RPMI7951 (cell line): ENCODE measurements around the gene RNF166. TPM values are rescaled to one million over a fixed set of nuclear protein-coding genes. Genes with fewer than 3 reads are reported as not detected.

ENCODE experiments used
- DNase-seq: peaks from one replicate; pipeline ENCODE4 v3.0.0-alpha.2; 2012; ENCODE audit warnings: low read depth
- total RNA-seq: library from RNA; depleted of rRNA; stranded (reverse); fragments of >200 nt; shearing (Covaris generic); gene quantifications from 2 replicates; pipeline ENCODE4 v1.2.3, GENCODE V29; 2014

Gene RNF166
- total RNA-seq, 1 experiment from 2014 or later: 10.6 TPM

DNA sequence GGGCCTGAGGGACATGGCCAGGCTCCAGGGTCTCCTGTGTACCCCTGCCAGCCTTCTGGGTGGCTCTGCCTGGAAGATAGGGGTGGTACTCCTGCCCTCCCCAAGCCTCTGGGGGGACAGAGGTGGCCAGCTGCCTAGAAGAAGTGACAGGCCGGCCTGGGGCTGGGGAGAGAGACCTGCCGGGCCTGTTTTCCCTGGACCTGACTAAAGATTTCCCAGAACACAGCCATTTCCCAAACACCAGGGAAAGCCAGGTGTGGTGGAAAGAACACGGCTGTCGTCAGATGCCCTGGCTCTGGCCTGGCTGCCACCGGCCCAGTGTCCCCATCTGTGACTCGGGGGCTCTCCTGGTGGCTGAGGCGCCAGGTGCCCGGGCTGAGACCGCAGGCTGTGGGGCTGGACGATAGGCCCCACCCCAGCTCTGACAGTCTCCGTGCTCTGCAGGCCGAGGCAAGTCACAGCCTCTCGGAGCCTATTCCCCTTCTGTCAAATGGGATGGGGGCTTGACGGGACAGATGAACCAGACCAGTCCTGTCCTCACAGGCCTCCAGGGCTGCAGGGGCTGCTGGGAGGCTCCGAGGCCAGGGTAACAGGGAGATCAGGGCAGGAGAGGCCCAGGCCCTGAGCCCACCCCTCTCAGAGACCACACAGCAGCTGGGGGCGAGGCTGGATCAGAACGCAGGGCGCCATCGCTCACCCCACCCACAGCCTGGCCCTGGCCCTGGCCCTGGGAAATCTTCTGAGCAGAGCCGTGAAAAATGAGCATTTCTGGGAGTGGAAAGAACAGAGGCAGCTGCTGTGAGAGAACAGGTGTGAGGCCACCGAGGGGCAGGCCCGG, 33.1 kb upstream of the RNF166 start:
- no peak for DNase-seq

DNA sequence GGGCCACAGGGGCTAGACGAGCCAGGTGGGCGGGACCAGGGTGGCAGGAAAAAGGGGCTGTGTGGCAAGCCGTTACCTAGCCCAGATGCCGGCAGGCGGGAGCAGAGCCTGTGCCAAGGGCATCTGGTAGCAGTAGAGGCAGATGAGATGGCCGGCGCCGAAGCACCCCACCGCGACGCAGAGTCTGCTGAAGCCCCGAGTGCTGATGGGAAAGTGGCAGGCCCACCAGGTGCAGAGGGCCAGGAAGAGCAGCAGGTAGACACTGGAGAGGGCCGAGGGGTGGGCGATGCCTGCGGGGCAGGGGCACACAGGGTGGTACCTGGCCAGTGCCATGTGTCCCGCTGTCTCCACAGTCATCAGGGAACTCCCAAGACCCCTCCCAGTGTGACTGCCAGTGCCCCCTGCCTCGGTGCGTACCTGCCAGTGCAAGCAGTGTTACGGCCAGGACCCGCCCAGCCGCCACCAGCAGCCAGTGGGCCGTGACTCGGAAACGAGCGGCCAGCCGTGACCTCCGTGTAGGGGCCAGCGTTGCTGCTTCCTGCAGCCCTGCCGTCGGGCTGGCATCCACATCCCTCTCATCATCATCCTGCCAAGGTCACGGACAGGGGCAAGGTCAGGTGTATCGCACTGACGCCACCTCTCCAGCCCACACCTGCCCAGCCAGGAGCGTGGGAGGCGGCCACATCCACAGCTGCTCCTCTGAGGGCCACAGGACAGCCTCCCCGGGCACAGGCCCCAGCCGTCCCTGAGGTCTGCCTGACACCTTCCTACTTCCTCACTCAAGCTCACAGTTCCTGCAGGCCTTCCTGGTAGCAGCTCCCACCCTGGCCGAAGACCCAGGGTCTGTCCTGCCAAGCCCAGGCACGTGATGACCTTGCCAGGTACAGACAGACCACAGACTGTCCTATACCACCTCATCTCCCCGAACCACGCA, 32.2 kb upstream of the RNF166 start:
- no peak for DNase-seq

DNA sequence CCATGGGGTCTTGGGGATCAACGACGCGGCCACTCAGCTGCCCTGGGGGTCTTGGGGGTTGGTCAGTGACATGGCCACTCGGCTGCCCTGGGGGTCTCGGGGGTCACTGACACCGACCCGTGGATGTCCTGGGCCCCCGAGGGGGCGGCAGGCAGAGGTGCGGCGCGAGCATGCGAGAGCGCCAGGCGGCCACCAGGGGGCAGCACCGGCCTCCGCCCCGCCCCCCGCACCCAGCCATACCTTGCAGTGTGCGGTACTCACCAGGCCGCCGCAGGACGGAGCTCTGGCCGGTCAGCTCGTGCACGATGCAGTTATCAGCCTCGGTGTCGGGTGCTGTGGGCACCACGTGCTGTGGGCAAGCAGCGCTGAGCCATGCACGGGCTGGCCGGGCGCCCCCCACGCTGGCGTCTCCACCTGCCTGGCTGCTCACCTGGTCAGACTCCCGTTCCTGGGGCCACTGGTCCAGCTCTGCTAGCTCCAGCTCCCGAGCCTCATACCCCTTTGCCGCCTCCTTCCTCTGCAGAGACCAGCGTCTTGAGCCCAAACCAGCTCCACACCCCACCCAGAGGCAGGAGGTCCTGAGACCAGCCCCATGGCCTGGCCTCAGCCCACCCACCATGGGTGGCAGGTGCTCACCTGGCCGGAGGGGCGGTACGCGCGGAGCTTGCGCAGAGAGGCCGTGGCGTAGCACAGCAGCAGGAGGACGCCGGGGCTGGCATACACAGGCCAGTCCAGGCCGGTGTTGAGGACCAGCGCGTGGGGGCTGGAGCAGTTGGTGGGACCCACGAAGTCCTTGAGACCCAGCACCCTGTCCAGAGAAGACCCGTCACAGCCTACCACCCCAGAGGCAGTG, 31.3 kb upstream of the RNF166 start:
- DNase-seq: peak; percentile 45

DNA sequence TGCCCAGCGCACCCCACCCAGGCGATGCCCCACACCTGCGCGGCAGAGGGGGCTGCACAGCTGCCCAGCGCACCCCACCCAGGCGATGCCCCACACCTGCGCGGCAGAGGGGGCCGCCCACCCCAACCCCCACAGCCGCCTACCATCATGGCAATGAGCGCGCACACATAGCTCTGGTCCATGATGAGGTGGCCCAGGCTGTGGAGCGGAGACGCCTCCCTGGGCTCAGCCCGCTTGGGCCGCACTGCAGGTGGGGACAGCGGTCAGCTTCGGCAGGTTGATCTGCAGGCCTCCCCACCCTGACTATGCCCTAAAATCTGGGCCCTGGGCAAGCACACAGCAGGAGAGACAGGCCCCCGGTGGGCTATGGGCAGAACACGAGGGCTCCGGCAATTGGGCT, 30.3 kb upstream of the RNF166 start:
- no peak for DNase-seq

DNA sequence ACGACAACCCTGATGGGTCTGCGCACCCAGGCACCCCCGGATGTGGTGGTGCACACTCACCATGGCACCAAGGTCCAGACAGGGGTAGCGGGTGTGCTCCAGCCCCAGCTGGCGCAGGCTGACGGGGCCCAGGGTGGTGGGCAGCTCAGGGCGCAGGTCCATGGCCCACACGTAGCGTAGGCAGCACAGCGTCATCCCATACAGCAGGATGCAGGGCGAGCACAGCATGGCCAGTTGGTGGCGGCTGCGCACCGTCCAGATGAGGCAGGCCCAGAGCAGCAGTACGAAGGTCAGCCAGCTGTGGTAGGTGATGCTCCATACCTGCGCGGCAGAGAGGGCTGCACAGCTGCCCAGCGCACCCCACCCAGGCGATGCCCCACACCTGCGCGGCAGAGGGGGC, 29.9 kb upstream of the RNF166 start:
- DNase-seq: no peak

DNA sequence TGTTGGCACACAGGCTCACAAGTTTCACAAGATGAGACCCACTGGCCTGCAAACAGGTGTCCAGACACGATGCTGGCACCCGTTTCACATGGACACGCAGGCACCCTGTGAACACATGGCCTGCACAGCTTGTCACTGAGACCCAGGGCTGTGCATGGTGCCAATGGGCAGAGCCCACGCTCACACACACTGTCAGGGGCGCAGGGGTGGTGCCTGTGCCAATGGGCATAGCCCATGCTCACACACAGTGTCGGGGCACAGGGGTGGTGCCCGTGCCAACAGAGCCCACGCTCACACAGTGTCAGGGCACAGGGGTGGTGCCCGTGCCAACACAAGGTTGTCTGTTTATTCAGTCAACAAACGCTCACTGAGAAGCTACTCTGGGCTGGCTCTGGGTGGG, 29.4 kb upstream of the RNF166 start:
- no peak for DNase-seq

DNA sequence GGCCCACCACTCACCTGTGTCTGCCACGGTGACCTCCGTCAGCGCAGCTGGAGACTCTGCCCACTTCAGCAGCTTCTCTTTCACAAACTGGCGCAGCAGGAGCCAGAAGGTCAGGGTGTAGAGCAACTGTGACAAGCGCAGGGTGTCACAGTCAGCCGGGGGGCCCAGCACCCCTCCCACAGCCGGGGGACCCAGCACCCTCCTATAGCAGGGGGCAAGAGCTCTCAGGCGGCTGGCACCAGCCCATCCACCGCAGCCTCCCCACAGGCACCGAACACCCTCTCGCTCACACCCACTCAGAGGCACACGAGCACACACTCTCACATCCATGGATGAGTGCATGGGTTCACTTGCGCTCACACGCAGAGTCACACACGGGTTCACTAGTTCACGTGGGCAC, 28.9 kb upstream of the RNF166 start:
- no peak for DNase-seq

DNA sequence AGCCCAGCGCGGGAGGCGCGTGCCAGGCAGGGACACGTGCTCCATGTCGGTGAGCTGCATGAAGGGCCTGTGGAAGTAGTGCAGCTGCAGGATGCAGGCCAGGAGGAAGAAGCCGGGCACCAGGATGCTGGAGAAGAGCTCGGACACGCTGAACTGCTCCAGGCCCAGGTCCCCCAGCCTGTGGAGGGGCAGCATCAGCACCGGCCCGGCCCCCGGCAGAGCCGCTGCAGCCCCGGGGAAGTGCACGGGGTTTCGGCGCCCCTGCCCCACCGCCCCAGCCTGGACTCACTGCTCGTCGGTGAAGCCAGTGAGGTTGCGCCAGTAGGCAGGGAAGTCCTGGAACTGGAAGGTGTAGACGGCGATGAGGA, 28.1 kb upstream of the RNF166 start:
- DNase-seq: no peak

DNA sequence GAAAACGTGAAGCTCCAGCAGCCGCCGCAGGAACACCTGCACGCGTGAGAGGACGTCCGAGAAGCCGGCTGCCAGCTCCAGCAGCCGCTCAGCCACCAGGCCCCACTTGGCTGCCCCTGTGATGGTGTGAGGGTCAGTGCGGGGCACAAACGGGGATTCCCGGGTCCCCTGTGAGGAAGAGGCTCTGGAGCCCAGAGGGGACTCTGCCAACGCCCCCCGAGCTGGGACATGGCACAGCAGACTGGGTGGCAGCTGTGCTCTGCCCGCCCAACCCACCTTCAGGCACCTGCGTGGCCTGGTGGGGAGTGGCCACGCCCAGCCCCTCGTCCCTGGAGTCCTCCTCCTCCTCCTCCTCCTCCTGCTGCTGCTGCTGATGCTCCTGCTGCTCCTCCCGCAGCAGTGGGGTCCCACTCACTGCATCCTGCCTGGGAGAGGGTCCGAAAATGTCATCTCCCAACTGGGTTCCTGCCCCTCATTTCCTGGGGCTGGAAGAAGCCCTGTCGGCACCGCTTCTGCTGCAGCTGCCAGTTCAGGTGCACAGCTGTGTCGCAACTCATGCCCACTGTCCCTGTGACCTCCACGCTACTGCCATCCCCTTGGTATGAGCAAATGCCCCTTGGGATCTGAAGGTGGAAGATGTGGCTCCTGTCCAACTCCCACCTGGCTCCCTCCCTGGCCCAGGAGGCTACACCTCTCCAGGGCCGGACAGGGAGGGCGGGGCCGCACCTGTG, 27.6 kb upstream of the RNF166 start:
- DNase-seq: no peak

DNA sequence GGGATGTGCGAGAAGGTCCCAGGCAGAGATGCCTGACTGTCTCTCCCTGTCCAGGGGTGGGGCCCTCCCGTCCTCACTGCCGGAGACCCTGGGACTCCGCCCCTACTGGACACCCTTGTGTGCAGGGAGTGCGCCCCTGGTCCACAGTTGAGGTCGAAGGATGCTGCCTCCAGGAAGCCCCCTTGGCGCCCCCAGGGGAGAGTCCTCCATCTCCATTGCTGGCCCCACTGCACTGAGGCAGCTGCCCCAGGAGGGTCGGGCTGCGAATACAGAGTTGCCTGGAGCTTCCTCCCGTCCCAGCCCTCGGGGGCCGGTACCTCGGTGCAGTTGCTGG, 26.7 kb upstream of the RNF166 start:
- no peak for DNase-seq

DNA sequence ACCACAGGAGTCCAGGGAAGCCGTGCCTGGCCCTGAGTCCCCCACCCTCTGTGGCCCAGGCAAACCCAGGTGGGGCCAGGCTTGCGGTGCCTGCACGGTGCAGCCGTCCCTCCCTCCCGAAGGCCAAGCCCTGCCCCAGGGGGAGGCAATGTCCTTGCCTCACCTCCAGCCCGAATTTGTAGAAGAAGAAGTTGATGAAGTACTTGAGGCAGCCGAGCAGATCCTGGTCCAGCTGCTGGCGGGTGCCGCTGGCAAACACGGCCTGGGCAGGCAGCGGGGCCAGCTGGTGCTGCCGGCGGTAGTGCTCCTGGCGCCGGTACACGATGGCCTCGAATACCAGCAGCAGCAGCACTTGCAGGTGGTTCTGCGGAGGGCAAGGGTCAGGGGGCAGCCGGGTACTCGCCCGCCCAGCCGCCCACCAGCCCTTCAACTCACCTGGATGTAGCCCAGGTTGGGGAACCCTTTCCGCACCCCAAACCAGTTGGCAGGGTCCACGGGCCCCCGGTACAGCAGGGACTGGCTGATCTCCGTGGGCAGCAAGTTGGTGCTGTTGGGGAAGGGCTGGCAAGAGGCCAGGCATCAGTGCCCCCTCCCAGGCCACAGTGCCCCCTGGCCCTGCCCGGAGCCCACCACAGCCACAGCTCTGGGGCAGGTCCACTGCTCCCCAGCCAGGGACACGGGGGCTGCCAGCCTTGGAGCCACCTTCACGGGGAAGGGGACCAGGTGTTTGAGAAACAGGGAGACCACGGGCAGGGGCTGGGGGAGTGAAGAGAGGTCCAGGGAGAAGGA, 26.2 kb upstream of the RNF166 start:
- DNase-seq: no peak

DNA sequence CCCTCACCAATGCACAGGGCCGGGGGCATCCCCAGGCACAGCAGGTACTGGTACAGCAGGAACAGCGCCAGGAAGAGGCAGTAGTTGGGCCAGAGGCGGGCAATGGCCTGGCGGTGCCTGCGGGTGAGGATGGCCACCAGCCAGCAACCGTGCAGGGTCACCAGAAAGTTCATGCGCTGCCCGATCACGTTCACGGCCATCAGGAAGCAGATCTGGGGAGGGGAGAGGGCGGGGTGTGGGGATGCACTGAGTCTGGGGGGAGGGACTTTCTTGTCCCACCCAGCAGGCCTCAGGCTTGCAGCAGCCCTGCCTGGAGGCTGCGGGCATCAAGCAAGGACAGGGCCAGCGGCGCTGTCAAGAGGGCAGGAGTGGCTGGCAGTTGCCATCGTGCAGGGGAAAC, 25.5 kb upstream of the RNF166 start:
- DNase-seq: no peak

DNA sequence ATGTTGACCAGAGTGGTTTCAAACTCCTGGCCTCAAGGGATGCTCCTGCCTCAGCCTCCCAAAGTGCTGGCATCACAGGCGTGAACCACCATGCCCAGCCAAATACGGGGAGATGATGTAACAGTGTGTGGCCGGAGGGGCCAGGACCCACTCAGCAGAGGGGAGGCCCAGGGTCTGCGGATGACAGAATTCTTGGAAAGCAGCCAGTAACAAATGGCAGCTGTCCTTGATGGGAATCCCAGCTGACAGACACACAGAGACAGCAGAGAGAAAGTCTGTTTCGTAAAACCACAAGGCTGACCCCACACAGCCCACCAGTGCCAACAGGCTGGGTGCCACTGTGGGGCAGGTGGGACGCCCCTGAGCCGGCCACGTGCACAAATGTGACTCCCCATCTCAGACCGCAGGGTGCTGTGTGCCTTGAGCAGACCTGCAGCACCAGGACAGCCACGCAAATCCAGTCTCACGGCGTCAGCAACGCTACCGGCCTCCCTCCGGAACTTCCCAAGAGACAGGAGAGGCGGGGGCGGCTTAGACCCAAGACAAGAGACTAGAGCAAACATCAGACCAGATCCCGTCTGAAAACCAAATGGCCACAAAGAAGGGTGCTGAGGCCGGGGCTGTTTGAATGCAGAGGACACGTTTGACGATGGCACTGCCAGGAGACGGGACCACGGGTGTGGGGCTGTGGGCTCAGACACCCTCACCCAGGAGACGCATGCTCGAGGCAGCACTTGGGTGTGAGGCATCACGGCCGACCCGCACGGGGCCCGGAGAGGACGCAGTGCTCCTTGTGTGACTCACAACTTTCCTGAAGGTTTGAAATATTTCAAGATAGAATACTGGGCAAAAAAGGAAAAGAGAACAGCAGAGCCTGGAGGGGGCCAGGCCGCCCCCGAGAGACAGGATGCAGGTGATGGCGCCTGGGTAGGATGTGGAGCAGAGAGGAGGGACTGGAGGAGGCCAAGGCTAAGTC, 24.7 kb upstream of the RNF166 start:
- no peak for DNase-seq

DNA sequence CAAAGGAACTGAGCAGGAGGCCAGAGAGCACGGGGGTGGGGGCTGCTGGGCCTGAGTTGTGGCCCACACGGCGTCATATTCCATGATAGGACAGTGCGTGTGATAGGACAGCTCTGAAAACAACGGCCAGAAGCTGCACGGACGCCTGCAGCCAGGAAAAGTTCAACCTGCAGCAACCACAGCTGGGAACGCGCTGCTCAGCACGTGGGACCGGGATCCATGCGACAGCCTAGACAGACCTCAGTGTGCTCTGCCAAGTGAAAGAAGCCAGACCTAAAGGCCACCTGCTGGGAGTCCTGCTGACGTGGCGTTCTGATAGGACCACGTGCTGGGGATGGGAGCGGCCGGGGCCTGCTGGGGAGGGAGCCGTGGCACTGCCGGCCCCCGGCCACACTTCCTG, 21.7 kb upstream of the RNF166 start:
- no peak for DNase-seq

DNA sequence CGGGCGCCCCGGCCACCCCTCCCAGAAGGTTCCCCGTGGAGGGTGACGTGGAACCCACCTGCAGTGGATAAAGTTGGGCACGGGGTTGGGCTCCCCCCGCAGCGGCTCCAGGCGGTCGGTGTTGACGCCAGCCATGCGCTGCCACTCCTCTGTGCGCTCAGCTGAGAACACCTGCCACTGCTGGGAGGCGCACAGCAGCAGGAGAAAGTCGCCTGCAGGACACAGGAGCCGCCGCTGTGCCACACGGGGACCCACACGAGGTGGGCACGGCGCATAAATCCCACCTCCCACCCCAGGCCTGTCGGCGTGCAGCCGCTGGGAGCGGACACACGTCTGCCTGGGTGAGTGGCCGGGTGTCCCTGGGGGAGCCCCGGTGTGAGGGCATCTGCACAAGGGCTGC, 20.8 kb upstream of the RNF166 start:
- no peak for DNase-seq

DNA sequence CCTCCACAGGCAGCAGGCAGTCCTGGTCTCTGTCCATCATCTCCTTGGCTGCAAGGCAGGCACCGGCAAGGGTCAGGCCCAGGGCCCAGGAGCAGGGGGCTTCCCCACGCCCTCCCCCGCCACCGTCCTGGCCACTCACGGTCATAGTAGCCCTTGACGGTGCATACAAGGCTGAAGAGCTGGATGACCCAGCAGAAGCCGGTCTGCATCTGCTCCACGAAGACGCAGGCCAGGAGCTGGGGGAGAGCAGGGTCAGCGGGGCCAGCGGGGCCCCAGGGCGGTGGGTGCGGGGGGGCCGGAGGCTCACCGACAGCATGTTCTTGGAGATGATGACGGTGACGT, 20.2 kb upstream of the RNF166 start:
- no peak for DNase-seq

DNA sequence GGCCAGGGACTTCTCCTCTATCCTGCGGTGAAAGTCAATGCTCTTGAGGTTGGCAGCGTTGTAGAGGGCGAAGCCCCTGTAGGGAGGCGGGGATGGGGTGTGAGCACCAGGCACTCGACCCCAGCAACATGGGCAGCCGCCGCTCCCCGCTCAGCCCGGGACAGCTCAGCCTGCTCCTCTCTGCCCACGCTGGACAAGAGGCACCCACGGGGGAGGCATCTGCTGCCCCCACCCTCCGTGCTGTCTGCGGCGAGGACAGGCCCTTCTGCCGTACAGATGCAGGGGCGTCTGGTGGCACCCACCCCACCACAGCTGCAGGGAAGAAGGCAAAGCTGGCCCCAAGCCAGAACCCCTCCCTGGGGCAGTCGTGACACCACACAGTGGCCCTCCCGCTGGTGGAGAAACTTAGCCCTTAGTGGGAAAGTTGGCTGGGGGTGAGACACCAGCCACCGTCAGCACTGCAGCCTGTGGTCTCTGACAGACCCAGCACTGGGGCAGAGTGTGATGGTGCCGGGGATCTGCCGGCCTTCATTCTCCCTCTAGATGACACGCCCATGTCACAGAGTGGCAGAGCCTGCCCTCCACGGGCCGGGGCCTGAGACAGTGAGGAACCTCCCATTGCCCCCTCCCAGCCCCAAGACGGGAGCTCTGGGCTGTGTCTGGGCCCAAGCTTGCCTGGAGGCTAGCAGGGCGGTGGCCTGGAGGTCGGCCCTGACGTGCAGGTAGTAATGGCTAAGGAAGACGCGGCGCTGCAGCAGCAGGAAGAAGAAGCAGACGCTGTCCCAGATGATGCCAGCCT, 19.6 kb upstream of the RNF166 start:
- DNase-seq: no peak

DNA sequence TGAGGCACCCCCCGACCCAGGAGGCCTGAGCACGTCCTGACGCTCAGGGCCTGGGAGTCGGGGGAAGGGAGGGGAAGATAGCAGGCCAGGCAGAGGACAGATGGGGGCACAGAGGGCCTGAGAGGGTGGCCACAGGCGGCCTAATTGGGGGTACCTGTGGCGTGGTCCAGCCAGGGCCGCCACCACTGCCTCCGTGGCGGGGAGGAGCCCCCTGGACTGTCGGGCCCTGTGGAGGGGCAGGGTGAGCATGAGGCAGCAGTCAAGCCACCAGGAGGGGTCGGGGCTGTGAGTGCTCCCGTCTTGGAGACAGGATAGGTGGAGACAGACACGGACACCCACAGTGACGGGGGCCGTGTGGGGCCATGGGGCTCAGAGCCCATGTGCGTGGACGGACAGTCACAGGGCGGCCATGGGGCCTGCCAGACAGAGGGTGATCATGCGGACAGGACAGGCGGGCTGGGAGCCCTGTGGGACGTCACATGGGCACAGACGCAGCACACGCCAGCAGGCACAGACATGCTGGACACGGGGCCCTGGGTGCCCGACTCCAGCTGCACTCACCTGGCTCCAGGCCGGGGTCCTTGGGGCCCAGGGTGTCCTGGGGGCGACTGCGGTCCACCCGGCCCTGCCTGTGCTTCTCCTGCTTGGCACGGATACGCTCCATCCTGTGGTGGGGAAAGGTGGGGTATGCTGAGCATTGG, 18.8 kb upstream of the RNF166 start:
- no peak for DNase-seq
